Esophagus muscularis mucosa (tissue), 4 donors: ENCODE data around the gene ABI3.

Source experiments
- EP300 ChIP-seq: sonication (generic); formaldehyde crosslinking; IDR thresholded peaks from one replicate; pipeline ENCODE4 v1.6.1; 2017; ENCODE audit warnings: antibody characterized with exemption
- POLR2A ChIP-seq: fragments of 450-650 bp; IDR thresholded peaks from one replicate; pipeline ENCODE4 v1.6.1; 2017; ENCODE audit warnings: antibody characterized with exemption, moderate library complexity, mild to moderate bottlenecking, low read depth
- POLR2AphosphoS5 ChIP-seq, 2 donors: sonication (generic); formaldehyde crosslinking; IDR thresholded peaks; one replicate each; pipeline ENCODE4 v1.6.1; 2017; ENCODE audit warnings: antibody characterized with exemption in 2 of 2
- TF ChIP-seq, protein P1 (sequence below), 3 experiments: fragments of 200-600 bp in 2 of 3; fragments of 450-650 bp in 1 of 3; sonication (generic) in 2 of 3; IDR thresholded peaks; one replicate each; pipeline ENCODE4 v1.5.1; 2017 to 2019; ENCODE audit warnings: antibody characterized with exemption in 3 of 3, mild to moderate bottlenecking in 2 of 3, moderate library complexity in 1 of 3

DNA sequence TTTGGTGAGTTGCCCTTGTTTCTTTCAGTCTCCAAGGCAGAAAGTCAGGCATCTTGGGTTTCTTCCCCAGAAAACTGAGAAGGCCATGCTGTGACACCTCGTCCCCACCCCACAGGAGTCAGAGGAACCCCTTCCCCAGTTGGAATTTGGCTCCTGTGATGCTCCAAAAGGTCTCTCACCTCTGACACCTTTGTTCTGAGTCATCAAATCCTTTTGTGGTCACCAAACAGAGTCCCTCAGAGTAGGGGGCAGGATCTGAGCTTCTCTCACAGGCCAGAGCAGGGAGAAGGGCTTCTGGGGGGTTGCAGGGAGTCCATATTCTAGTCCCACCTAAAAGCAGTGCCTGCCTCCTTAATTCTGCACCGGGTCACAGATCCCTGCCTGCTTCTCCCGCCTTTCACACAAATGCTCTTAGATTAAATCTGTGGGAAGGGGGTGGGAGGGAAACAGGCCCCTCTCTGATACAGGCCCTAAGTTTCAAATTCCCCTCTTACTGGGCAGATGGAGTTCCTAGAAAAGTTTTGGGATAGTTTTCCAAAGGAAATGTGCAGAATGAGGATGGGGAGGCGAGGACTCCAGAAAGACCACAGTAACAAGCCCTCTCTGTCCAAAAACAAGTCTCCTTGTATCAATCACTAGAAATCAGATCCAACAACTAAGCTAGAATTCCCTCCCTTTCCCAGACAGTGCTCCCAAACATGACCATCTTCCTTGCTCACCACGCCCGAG, 18.7 kb downstream of the ABI3 start:
- TF ChIP-seq, protein P1, sequence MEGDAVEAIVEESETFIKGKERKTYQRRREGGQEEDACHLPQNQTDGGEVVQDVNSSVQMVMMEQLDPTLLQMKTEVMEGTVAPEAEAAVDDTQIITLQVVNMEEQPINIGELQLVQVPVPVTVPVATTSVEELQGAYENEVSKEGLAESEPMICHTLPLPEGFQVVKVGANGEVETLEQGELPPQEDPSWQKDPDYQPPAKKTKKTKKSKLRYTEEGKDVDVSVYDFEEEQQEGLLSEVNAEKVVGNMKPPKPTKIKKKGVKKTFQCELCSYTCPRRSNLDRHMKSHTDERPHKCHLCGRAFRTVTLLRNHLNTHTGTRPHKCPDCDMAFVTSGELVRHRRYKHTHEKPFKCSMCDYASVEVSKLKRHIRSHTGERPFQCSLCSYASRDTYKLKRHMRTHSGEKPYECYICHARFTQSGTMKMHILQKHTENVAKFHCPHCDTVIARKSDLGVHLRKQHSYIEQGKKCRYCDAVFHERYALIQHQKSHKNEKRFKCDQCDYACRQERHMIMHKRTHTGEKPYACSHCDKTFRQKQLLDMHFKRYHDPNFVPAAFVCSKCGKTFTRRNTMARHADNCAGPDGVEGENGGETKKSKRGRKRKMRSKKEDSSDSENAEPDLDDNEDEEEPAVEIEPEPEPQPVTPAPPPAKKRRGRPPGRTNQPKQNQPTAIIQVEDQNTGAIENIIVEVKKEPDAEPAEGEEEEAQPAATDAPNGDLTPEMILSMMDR (IDR thresholded peaks at IDR 0.05): no peak
- TF ChIP-seq POLR2A (no peak), EP300 (no peak), POLR2AphosphoS5 (IDR thresholded peaks at IDR 0.05) (no peak)
